Stimulated activated CD8-positive, alpha-beta memory T cell treated with anti-CD3 and anti-CD28 coated beads, Interleukin-7, amount 100 ng/mL, for 48 hours (primary cell): ENCODE measurements around the gene PLA1A.
"Not testable (repeated sequence)": the region's sequence is repeated elsewhere in the genome, so short reads cannot be mapped to it uniquely, and the experiment has no call there.

Experiments used
- DNase-seq, 2 donors: peaks; one replicate each; pipeline ENCODE4 v3.0.0-alpha.2; 2020; ENCODE audit warnings: low read depth in 1 of 2; ENCODE audit errors: extremely low read depth in 1 of 2

PLA1A gene

DNA sequence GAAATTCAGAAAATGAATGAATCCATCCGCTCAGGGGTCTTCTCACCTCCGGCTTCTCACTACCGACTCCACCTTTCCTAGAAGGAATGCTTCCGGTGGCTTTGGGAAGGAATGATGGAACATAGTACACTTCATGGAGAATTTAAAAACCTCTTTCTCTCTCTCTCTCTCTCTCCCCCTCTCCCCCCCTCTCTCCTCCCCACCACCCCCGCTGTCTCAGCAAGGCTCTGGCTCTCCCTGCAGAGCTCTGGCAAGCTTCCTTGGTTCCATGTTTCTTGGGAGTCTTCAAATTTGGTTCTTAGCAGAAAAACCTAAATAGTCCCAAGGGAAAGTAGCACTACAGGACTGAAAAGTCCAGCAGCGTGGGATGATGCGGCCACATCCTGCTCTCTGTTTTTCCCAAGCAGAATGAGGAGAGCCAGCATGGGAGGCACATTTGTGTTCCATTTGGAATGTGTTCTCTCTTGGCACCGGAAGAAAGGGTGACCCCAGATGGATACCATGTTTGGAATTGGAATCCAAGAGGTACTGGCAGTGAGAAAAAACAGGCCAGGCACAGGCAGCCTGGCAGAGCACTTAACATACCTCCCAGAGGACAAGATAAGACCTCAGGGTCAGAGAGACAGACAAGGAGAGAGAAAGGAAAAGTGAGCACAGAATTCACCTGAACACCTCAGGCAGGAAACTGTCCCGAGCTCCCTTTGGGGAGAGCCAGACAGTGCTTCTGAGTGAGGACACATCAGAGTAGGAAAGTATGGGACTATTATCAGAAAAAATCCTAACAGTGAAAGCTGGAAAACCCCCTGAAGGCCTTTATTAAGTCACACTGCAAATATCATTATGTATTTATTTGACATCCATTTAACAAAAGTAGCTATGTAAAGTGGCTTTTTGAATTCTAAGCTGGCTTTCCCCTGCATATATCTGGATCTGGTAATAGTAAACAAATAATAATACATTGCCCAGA, 63.1 kb downstream of the PLA1A start, which contains the start of gene POPDC2:
TSS of gene POPDC2 (minus strand) at position 116 of the 967 bp plus-strand sequence. CDS start 166 bp downstream, outside the sequence.
- DNase-seq, result no peak

DNA sequence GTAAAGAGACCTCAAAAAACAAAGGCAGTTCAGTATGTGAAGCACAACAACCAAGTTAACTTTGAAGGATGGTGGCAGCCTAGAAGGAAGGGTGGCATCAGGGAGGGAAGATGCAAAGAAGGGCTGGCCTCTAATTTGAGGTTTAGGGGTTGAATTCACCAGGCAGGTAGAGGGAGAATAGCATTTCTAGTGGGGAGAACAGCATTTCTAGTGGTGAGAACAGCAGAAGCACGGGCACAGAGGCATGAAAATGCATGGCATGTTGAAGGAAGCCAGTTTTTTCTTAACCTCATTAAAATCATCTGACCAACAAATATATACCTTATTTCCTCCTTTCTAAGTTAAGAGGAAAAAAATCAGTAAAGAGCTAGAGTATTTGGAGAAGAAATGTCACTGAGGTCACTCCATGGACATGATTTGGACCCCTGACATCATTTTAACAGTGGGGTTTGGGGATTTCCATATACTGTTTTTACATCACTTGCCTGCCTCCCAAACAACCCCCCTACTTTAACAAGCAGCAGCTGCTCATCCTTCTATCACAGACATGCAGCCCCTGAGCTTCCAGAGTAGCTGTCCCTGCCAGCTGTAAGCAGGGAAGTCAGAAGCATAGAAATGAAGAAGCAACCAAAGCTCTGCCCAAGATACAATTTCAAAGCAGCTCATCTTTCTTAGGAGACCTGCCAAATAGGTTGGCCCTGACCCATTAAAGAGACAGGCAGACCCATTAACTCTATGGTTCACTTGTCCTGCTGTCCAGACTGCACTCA, 65.1 kb downstream of the PLA1A start:
- DNase-seq, result no peak

DNA sequence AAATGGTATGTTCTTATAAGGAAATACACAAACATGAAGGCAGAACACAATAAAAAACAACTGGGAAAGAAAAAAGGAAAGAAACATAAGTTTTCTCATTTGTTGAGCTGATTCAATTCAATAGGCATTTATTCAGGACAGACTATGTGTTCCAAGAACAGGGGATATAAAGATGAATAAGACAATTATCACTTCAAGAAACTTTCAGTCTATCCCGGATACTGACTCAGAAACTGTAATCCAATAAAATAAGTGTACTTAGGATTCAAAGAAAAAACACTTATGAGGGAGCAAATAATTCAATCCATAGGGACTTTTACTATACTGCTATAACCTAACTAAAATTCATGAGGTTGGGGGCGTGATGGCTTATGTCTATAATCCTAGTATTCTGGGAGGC, 66.2 kb downstream of the PLA1A start:
- no peak for DNase-seq

DNA sequence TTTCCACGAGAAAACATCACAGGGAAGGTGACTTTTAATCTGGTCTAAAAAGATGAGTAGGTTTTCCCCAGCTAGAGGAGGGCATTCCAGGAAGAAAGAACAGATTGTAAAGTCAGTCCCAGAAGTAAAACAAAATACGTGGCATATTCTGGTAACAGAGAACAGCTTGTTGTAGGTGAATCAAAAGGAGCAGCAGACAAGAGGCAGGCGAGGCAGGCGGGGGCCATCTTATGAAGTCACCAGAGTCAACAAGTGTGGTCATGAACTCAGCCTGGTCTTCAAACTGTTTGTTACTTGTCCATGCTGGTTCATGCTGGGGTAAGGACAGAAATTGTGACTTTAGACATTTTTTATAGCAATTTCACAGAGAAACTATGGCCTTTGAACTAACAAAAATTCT, 66.7 kb downstream of the PLA1A start:
- no peak for DNase-seq

DNA sequence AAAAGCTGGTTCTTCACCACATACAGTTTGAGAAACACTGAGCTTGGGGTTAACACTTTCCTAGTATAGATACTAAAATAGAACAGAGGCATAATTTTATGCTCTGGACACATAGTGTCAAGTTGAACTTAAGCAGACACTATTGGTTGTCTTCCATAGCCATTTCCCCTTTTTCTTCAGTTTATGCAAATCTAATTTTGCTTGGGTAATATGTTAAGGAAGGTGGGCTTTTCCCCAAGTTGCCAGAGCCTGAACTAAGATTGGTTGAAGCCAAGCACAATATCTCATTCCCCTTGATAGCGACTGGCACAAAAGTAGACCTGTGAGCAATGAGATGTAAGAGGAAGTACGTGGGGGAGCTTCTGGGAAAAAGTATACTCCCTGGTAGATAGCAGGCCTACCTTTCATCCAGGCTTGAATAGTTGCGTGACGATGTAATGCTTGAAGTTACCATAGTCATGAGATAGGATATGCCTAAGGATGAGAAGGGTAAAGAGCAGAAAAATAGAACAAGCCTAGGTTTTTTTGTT, 67.2 kb downstream of the PLA1A start:
- DNase-seq, result no peak

DNA sequence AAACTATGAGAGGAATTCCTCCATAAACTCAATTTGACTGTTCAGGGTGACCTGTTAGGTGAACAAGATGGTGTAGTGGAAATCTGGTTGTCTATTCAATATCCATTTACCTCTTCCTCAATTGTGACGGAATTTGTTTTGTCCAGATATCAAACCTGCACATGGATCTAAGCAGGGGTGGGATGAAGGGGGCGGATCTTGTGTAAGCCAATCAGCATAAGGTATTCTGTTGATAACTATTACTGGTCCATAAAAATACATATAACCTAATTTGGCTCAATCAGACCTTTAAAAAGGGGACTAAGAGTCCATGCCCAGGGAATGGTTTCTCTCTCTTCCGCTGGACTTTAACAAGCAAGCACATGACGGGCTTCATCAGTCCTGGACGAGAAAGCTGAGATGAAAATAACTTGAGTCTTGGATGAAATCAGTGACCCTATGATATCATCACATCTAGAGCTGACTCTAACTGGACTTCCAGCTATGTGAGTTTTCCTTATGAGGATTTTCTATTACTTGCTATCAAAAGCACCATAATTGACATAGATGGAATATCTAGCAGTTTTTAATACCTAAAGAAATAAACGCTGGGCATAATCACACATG, 68.4 kb downstream of the PLA1A start:
- no peak for DNase-seq

DNA sequence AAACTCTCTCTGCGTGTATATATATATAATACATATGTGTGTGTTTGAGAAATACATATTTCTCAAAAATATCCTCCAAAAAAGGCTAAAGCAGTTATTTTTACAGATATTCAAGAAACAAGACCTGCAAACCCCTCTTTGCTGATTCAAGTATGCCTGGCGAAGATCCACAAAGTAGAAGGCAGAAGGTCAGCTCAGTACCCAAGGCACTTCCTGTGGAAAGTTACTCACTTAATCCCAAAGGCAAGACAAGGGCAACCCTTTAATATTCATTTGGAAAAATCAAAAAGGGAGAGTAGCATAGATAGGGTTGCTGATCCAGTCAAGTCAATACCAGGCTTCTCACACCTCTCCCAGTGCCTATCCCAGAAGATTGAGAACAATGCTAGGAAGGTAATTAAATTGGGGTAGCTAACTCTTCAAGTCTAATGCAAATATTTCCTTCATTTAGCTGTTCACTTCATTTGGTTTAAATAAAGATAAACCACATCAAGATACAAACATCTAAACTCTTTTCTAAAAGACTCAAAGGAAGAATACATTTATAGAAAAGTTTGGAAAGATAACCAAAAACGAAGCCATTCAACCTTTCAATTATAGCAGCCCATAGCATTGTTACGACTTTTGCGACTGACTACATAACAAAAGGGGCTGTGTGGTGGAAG, 72.4 kb downstream of the PLA1A start:
- DNase-seq, result no peak

DNA sequence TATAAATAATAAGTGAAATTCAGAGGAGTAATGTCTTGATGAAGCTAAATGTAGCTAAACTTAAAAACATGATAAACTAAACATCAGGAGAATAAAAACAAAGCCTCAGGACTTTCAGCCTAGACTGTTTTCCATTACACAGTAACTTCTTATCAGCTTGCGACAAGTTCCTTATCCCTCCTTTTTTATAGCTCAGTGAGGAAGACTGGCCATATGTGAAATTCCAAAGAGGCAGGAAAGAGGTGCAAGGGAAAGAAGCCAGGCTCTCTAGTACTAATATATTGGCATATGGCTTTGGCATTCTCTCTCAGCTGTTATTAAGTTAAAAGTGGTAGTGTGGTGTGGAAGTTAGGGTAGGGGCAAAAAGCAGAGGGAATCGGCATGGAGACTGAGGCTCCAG, 75.1 kb downstream of the PLA1A start:
- DNase-seq, result no peak

DNA sequence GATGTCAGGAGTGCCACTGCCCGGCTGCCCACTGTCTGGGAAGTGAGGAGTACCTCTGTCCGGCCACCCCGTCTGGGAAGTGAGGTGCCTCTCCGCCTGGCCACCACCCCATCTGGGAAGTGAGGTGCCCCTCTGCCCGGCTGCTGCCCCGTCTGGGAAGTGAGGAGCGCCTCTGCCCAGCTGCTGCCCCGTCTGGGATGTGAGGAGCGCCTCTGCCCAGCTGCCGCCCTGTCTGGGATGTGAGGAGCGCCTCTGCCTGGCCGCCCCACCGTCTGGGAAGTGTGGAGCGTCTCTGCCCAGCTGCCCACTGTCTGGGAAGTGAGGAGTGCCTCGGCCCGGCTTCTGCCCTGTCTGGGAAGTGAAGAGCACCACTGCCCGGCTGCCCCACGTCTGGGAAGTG, 76.2 kb downstream of the PLA1A start:
- no peak for DNase-seq

DNA sequence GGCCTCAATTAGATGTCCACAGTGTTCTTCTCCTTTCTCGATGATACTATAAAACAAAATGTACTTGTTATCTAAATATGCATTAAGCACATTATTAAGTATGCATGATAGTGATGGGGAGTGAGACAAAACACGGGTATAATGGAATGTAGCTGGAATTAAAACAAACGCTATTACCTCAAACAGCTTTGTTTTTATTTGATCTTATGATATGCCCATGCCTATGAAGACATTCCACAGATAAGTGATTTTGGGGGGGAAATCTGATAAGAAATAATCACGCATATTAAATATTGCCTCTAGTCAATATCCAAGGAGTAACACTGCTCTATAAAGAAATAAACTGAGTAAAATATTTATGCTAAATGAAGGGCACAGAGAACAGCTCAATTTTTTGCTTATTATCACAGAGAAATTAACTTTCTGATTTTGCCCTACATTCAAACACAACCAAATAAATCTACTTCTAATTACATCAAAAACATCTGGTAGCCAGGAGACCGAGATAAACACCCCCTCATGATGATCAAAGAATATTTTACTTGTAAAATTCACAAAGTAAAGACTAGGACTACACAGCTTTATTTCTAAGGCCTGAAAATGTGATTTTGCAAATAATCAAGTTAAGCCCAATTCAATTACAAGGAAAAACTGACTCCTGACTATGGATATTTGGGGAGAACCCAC, 77.6 kb downstream of the PLA1A start:
- no peak for DNase-seq

DNA sequence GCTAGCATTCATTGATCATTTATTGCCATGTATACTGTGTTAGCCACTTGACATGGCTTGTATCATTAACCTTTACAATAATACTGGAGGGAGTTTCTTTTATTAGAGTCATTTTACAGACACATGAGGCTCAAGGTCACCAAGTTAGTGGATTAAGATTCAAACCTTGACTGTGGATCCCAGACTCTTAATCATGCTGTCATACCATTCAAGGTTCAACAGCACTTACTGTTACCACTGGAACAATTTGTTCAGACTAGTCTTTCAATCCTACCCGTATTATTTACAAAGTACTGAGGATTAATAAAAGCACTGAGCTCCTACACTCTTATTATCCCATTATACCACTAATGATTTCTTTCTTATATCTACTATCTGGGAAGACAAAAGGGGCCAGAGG, 78.3 kb downstream of the PLA1A start:
- no peak for DNase-seq

DNA sequence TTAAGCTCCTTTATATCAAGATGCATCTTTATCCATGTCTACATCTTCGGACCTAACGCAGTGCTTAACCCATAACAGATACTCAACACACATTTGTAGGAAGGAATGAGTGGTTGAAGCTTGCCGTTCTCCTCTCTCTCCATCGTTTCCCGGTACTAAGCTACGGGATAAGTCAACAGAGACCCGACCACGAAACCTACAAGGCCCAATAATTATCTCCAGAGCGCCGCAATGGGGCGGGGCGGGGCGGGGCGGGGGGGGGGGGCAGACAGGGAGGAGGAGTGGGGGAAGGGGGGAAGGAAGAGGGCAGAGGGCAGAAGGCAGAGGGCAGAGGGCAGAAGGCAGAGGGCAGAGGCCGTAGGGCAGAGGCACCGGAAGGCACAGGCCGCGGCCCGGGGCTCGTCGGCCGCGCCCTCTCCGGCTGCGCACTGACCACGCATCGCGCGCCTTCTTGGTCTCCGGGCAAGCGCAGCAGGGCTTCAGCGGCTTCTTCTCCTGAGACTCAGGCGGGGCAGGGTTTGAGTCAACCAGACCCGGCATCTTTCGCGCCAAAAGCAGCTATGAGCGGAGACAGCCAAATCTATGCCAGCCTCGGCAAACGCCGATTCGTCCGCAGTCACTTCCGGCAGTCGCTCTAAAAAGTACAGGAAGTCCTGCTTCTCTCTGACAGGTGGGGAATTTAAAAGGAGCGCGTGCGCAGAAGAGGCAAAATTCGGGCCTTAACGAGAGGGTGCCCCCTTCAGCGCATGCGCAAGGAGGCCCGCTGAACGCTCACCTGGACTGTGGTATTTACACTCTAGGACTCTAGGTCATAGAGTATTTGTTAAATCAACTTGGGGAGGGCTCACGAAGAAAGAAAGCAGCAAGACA, 79.3 kb downstream of the PLA1A start, which contains the start of gene COX17:
TSS of gene COX17 (minus strand) at position 636 of the 870 bp plus-strand sequence. CDS start at position 540, 96 bp downstream.
- peak; percentile 85 to 93 for DNase-seq

DNA sequence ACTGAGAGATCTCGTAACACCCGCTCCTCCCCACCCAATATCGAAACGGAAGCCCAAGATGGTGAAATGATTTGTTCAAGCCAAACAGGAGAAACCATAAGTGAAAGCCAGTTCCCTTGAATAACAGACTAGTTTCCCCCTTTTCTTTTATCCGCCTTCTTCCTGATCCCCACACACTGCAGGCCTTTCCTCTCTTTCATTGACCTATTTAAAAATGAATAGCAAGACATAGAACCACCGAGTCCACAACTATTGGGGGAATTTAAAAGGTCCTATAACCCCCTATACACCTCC, 79.9 kb downstream of the PLA1A start:
- no peak for DNase-seq

DNA sequence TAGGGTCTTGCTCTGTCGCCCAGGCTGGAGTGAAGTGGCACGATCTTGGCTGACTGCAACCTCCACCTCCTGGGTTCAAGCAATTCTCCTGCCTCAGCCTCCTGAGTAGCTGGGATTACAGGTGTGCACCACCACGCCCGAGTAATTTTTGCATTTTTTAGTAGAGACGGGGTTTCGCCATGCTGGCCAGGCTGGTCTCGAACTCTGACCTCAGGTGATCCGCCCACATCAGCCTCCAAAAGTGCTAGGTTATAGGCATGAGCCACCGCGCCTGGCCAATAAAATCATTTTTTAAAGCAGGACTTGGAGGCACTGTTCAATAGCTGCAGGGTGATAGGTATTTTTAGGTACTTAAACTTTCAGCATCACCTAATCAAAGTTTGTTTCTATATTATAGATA, 80.5 kb downstream of the PLA1A start:
- not testable (repeated sequence) for DNase-seq
